ENCODE results near the gene TNPO3.

The TNPO3 gene

DNA sequence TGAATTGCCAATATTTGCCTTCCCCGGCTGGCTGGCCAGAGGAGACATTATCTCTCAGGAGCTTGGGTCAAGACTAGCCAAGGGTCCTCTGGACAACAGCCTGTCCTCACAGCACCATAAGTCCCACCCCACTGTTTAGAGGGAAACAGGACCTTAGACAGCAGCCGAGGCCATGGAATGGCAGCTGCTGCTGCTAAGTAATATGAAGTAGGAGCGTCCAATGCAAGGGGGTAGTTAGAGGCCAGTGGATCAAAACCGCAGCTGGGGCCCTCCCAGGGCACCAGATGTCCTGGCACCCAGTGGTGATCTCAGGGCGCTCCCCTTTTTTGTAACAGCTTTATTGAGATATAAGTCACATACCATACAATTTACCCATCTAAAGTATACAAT is 131.5 kb downstream of the TNPO3 start:
- DNase-seq (ENCODE audit: extremely low read depth, low read depth) = no peak
- TF ChIP-seq, protein P1, sequence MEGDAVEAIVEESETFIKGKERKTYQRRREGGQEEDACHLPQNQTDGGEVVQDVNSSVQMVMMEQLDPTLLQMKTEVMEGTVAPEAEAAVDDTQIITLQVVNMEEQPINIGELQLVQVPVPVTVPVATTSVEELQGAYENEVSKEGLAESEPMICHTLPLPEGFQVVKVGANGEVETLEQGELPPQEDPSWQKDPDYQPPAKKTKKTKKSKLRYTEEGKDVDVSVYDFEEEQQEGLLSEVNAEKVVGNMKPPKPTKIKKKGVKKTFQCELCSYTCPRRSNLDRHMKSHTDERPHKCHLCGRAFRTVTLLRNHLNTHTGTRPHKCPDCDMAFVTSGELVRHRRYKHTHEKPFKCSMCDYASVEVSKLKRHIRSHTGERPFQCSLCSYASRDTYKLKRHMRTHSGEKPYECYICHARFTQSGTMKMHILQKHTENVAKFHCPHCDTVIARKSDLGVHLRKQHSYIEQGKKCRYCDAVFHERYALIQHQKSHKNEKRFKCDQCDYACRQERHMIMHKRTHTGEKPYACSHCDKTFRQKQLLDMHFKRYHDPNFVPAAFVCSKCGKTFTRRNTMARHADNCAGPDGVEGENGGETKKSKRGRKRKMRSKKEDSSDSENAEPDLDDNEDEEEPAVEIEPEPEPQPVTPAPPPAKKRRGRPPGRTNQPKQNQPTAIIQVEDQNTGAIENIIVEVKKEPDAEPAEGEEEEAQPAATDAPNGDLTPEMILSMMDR (IDR thresholded peaks at IDR 0.05; ENCODE audit: low read depth, low read length) = no peak

DNA sequence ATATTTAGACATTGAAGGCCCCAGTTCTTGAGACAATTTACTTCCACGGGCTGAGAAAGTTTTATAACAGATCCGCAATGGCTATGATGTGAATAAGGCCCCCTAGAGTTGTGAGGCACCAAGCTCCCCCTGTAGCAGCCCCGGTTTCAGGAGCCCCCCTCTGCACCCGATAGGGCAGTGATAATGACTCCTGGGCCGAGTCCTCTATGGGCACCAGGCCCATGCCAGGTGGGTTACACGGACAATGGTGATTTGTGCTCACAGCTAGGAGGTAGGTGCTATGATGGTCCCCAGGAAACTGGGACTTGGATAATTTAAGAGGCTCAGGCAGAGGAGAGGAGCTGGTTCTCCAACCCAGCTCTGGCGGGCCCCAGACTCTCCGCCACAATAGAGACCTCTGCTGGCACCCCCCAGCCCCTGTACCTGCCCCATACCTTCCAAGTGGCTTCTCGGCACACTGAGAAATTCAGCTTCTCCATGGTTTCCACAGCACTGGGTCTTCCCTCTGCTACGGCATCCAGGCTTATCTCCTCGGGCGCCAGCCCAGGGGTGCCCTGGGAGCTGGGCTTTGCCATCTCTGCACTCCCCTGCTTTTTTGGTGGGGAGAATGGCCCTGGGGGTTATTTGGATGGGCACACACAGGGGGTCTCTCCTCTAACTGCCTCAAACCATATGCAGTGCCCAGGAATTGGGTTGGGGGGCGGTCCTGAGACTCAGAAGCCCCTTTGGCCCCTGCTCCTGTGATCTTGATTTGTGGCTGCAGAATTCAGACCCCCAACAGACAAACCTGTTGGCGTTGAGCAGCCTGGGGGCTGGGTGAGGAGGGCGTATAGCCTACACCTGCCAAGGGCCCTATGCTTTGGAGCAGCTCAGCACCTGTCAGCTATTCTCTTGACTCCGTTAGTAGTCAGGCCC is 132.2 kb downstream of the TNPO3 start:
- TF ChIP-seq, protein P1 (IDR thresholded peaks at IDR 0.05; ENCODE audit: low read depth, low read length) = no peak
- DNase-seq (ENCODE audit: extremely low read depth, low read depth) = no peak

DNA sequence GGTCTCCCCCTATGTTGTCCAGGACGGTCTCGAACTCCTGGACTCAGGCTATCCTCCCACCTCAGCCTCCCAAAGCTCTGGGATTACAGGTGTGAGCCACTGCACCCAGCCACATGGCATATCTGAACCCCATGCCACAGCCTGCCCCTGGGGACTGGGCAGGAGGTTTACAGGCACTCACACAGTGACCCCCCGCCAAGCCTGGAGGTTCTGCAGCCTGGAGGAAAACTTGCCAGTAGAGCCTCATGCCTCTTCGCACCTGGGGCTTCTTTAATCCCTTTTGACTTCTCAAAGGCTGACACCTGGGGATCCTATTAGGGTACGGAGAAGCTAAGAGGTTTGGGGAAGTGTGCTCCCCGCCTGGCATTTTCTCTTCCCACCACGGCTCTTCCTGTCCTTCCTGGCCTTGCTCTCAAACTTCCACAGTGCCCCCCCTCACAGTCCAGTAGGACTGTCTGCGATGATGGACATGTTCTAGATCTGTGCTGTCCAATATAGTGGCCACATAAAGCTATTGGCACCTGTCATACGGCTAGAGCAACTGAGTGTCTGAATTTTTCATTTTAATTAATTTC is 133.0 kb downstream of the TNPO3 start:
- TF ChIP-seq, protein P1 (IDR thresholded peaks at IDR 0.05; ENCODE audit: low read depth, low read length) = no peak
- DNase-seq (ENCODE audit: extremely low read depth, low read depth) = no peak

DNA sequence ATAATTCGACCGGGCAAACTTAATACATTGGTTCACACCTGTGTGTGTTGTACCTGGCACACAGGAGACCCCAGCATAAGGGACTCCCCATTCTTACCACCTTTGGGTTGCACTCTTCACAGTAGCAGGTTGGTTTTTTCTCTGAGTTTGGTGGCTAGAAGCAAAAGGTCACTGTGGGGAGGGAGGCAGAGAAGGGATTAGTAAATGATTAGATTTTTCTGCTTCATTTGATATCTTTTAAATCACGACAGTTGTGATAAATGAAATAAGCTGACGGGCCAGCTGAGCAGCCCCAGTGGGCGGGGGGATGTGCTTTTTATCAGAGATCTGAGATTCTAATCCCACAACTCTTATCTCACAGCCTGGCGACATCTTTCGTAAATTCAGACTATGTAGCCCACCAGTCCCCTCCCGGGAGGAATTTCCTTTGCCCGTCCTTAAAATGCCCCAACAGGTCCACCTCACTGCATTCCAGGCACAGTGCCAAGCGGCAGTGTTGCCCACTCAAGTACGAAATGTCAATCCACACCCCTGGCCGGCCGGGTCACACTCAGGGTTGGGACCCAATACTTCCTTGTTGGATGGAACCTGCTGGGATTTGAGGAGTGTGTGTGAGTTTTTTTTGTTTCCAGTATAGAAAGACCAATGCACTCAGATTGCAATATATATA is 133.9 kb downstream of the TNPO3 start:
- TF ChIP-seq, protein P1 (IDR thresholded peaks at IDR 0.05; ENCODE audit: low read depth, low read length) = no peak
- DNase-seq (ENCODE audit: extremely low read depth, low read depth) = no peak

DNA sequence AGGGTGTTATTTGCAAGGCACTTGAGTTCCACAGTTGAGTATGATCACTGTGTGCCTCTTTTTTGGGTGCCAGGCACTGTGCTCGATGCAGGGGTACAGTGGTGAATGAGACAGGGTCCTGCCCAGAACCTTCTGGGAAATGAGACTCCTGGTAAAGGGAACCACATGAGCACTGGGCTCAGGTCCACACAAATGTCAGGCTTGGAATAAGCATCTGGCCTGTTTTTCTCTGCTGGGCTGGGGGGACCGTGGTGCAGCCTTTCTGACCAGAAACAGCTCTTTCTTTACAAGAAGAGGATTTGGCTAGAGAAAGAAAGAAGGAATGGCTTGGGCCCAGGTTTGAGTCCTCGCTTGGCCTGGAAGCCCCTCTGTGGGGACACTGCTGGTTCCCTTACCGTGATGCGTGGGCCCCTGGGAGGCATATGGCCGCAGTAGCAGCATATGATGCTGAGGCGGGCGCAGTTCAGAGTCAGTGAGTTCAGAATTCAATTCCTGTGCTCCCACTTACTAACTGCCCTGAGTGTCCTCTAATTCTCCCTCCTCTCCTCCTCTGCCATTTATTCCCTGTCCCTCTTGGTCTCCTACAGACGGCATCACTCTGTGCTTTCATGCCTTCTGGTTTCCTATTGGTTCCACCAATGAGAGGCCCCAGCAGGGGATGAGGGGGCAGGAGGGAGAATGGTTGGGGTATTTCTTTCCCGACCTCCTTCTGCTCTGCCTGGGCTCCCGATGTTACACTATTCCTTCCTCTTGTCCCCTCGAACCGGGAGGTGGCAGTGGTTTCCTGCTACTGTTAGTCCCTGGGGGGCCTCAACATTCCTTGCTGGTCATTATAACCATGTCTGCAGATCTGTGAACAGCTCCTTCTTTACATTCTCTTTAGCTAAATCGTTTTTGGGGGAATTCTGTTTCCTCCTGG is 134.8 kb downstream of the TNPO3 start:
- no peak for DNase-seq (ENCODE audit: extremely low read depth, low read depth)
- TF ChIP-seq, protein P1 (IDR thresholded peaks at IDR 0.05; ENCODE audit: low read depth, low read length) = no peak

DNA sequence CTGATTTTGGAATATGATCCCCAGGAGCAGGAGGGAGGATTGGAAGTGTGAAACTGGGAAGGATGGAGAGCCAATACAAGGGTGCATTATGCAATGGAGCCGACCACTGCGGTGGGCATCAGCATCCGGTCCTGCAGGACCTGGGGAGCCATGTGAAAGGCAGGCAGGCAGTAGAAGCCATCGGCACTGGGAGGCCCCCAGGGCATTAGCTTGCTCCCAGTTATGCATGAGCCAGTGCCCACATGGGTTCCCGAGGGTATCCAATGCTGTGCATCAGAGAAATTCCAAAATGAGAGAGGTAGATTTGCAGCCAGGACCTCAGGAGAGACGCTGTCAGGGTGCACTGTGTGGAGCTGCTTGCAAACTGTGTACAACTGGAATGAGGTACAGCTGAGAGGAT is 135.7 kb downstream of the TNPO3 start:
- no peak for DNase-seq (ENCODE audit: extremely low read depth, low read depth)
- TF ChIP-seq, protein P1 (IDR thresholded peaks at IDR 0.05; ENCODE audit: low read depth, low read length) = no peak

Measured in AG09319 (cell line).